ENCODE data around the gene RIN1. TPM values are rescaled to one million over a fixed set of nuclear protein-coding genes. Genes with fewer than 3 reads are reported as not detected.
"Not testable (repeated sequence)": the region's sequence is repeated elsewhere in the genome, so short reads cannot be mapped to it uniquely, and the experiment has no call there.

The RIN1 gene, protein sequence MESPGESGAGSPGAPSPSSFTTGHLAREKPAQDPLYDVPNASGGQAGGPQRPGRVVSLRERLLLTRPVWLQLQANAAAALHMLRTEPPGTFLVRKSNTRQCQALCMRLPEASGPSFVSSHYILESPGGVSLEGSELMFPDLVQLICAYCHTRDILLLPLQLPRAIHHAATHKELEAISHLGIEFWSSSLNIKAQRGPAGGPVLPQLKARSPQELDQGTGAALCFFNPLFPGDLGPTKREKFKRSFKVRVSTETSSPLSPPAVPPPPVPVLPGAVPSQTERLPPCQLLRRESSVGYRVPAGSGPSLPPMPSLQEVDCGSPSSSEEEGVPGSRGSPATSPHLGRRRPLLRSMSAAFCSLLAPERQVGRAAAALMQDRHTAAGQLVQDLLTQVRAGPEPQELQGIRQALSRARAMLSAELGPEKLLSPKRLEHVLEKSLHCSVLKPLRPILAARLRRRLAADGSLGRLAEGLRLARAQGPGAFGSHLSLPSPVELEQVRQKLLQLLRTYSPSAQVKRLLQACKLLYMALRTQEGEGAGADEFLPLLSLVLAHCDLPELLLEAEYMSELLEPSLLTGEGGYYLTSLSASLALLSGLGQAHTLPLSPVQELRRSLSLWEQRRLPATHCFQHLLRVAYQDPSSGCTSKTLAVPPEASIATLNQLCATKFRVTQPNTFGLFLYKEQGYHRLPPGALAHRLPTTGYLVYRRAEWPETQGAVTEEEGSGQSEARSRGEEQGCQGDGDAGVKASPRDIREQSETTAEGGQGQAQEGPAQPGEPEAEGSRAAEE
- 1.1 and 1.7 TPM in 2 replicates for total RNA-seq
- 0.44 TPM for total RNA-seq (2013)
- polyA plus RNA-seq = 0.42 and 0.72 TPM in 2 replicates
- 0.51 and 0.93 TPM in 2 replicates for polyA minus RNA-seq

- no peak for TF ChIP-seq CTCF (IDR thresholded peaks at IDR 0.05)
- H3K9ac ChIP-seq (ENCODE audit: low read length) = peak within 1 kb of the TSS; percentile 42
- Mint-ChIP-seq H3K27me3 (no peaks in the 10 kb centered on the region), H3K27ac (peak within 1 kb of the TSS; percentile 26), H3K9me3 (ENCODE audit: insufficient read depth) (no peaks in the 10 kb centered on the region), H3K4me3 (peak within 1 kb of the TSS; percentile 84), H3K4me1 (peaks cover 21% of the 10 kb centered on the region)
- 18% methylated on average over 22 of the region's 22 CpGs for WGBS (ENCODE audit: insufficient coverage)
- peaks cover 0 to 40% of the 10 kb centered on the region in 2 experiments for H3K36me3 ChIP-seq (replicated peaks in 1 of 2; ENCODE audit: control extremely low read depth in 1 of 2, control insufficient read depth in 1 of 2, extremely low read depth in 1 of 2, insufficient read depth in 2 of 2, low read length in 1 of 2)
- no peaks in the 10 kb centered on the region for H3K9me3 ChIP-seq (ENCODE audit: control extremely low read depth in 1 of 3, control insufficient read depth in 2 of 3, insufficient read depth in 1 of 3, low read length in 2 of 3)
- H3K27ac ChIP-seq (ENCODE audit: low read length in 2 of 2) = no peak within 1 kb of the TSS
- ATAC-seq (ENCODE audit: low read depth) (peak; percentile 59), DNase-seq (peak; percentile 57)
- H3K4me2 ChIP-seq (replicated peaks; ENCODE audit: low read depth, low read length, poor library complexity, severe bottlenecking) = peak within 1 kb of the TSS; percentile 74
- H2AFZ ChIP-seq (ENCODE audit: insufficient read depth, low read depth, low read length, poor library complexity, severe bottlenecking) = peak within 1 kb of the TSS; percentile 33
- peaks cover 21% of the 10 kb centered on the region for H4K20me1 ChIP-seq (ENCODE audit: control insufficient read depth, insufficient read depth, low read length, poor library complexity, severe bottlenecking)
- CTCF ChIA-PET = interaction anchor here (0.9 to 3.0 kb wide), 4 partner anchors 8 to 52 kb away, joined by 3 to 24 read pairs (median 6); no protein-coding TSS in a partner anchor
- POLR2A ChIA-PET = interaction anchor here (1.0 to 2.0 kb wide), 2 partner anchors 24 to 359 kb away, joined by 4 to 6 read pairs; no protein-coding TSS in a partner anchor
- peak within 1 kb of the TSS in 3 of 5 experiments; percentile 19 to 50 (median 42) for H3K4me3 ChIP-seq (ENCODE audit: control extremely low read depth in 1 of 5, extremely low read depth in 1 of 5, insufficient read depth in 1 of 5, low read depth in 2 of 5, low read length in 4 of 5)
- peaks cover 15 to 25% of the 10 kb centered on the region in 2 donors for H3K4me1 ChIP-seq (ENCODE audit: control insufficient read depth in 2 of 2, insufficient read depth in 2 of 2, low read length in 2 of 2)
- H3K27me3 ChIP-seq (replicated peaks in 1 of 4; ENCODE audit: control extremely low read depth in 1 of 4, control insufficient read depth in 3 of 4, insufficient read depth in 4 of 4, low read length in 3 of 4) = peaks cover 0 to 9% (median 3%) of the 10 kb centered on the region in 4 experiments
- intact Hi-C loops (cut with micrococcal nuclease) = no loop called here
- H3K79me2 ChIP-seq (ENCODE audit: control insufficient read depth, insufficient read depth, low read length) = peaks cover 2% of the 10 kb centered on the region
Measured at GRCh38 chr11:66336234-66337102, at the start of gene RIN1. RIN1 (minus strand) TSS chr11:66336434; CDS start chr11:66336402, 32 bp downstream.

GRCh38 chr11:66384316-66384715, 48.1 kb upstream of the RIN1 start:
- H3K27ac Mint-ChIP-seq; H3K27me3 ChIP-seq (replicated peaks in 1 of 4; ENCODE audit: control extremely low read depth in 1 of 4, control insufficient read depth in 3 of 4, insufficient read depth in 4 of 4, low read length in 3 of 4); H3K4me3 ChIP-seq (ENCODE audit: control extremely low read depth in 1 of 5, extremely low read depth in 1 of 5, insufficient read depth in 1 of 5, low read depth in 2 of 5, low read length in 4 of 5); ATAC-seq (ENCODE audit: low read depth); H3K4me1 Mint-ChIP-seq; H3K4me3 Mint-ChIP-seq; H4K20me1 ChIP-seq (ENCODE audit: control insufficient read depth, insufficient read depth, low read length, poor library complexity, severe bottlenecking); POLR2A ChIA-PET; H3K9me3 Mint-ChIP-seq (ENCODE audit: insufficient read depth); H3K27ac ChIP-seq (ENCODE audit: low read length in 2 of 2); H3K36me3 ChIP-seq (replicated peaks in 1 of 2; ENCODE audit: control extremely low read depth in 1 of 2, control insufficient read depth in 1 of 2, extremely low read depth in 1 of 2, insufficient read depth in 2 of 2, low read length in 1 of 2); H2AFZ ChIP-seq (ENCODE audit: insufficient read depth, low read depth, low read length, poor library complexity, severe bottlenecking); H3K9me3 ChIP-seq (ENCODE audit: control extremely low read depth in 1 of 3, control insufficient read depth in 2 of 3, insufficient read depth in 1 of 3, low read length in 2 of 3); H3K4me1 ChIP-seq (ENCODE audit: control insufficient read depth in 2 of 2, insufficient read depth in 2 of 2, low read length in 2 of 2); H3K79me2 ChIP-seq (ENCODE audit: control insufficient read depth, insufficient read depth, low read length); H3K27me3 Mint-ChIP-seq; H3K9ac ChIP-seq (ENCODE audit: low read length); DNase-seq; H3K4me2 ChIP-seq (replicated peaks; ENCODE audit: low read depth, low read length, poor library complexity, severe bottlenecking); intact Hi-C loops (cut with micrococcal nuclease): not testable (repeated sequence)
- CTCF ChIA-PET = interaction anchor here (1.0 to 3.4 kb wide), 4 partner anchors 20 to 294 kb away, joined by 3 to 63 read pairs (median 22); partner anchors contain the start of gene MRPL11
- WGBS (ENCODE audit: insufficient coverage) = 92% methylated on average over 9 of the region's 13 CpGs

DNA sequence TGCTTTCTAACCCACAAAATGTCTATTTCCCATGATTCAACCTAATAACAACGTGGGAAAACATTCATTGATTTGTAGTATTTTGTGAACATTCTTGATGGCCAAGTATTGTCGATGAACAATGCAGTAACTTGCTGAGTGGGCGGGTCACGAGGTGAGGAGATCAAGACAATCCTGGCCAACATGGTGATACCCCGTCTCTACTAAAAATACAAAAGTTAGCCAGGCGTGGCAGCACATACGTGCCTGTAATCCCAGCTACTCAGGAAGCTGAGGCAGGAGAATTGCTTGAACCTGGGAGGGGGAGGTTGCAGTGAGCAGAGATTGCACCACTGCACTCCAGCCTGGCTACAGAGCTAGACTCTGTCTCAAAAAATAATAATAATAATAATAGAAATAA, 44.0 kb upstream of the RIN1 start:
- ATAC-seq (ENCODE audit: low read depth); H3K79me2 ChIP-seq (ENCODE audit: control insufficient read depth, insufficient read depth, low read length); H3K4me3 ChIP-seq (ENCODE audit: control extremely low read depth in 1 of 5, extremely low read depth in 1 of 5, insufficient read depth in 1 of 5, low read depth in 2 of 5, low read length in 4 of 5); H3K4me1 Mint-ChIP-seq; DNase-seq; H4K20me1 ChIP-seq (ENCODE audit: control insufficient read depth, insufficient read depth, low read length, poor library complexity, severe bottlenecking); H3K27me3 Mint-ChIP-seq; H2AFZ ChIP-seq (ENCODE audit: insufficient read depth, low read depth, low read length, poor library complexity, severe bottlenecking); H3K4me3 Mint-ChIP-seq; H3K4me1 ChIP-seq (ENCODE audit: control insufficient read depth in 2 of 2, insufficient read depth in 2 of 2, low read length in 2 of 2); H3K4me2 ChIP-seq (replicated peaks; ENCODE audit: low read depth, low read length, poor library complexity, severe bottlenecking); H3K27ac Mint-ChIP-seq; H3K9ac ChIP-seq (ENCODE audit: low read length); H3K9me3 Mint-ChIP-seq (ENCODE audit: insufficient read depth); intact Hi-C loops (cut with micrococcal nuclease); H3K9me3 ChIP-seq (ENCODE audit: control extremely low read depth in 1 of 3, control insufficient read depth in 2 of 3, insufficient read depth in 1 of 3, low read length in 2 of 3); H3K36me3 ChIP-seq (replicated peaks in 1 of 2; ENCODE audit: control extremely low read depth in 1 of 2, control insufficient read depth in 1 of 2, extremely low read depth in 1 of 2, insufficient read depth in 2 of 2, low read length in 1 of 2); H3K27me3 ChIP-seq (replicated peaks in 1 of 4; ENCODE audit: control extremely low read depth in 1 of 4, control insufficient read depth in 3 of 4, insufficient read depth in 4 of 4, low read length in 3 of 4); H3K27ac ChIP-seq (ENCODE audit: low read length in 2 of 2): not testable (repeated sequence)
- CTCF ChIA-PET = interaction anchor here (2.0 kb wide), 1 partner anchor 9 kb away, joined by 7 read pairs; no protein-coding TSS in a partner anchor
- 47% methylated on average over 4 of the region's 7 CpGs for WGBS (ENCODE audit: insufficient coverage)
- POLR2A ChIA-PET = interaction anchor here (0.6 to 0.9 kb wide), 4 partner anchors 23 to 1065 kb away, joined by 3 to 7 read pairs (median 4); no protein-coding TSS in a partner anchor
